Neutrophil (primary cell): ENCODE data around the gene GHITM.
"Not testable (repeated sequence)": the region's sequence is repeated elsewhere in the genome, so short reads cannot be mapped to it uniquely, and the experiment has no call there.

ENCODE experiments used
- H3K27ac ChIP-seq: fragments of 200-600 bp; sonication (generic); 2 replicates; pipeline ENCODE4 v1.5.1; 2016; ENCODE audit warnings: mild to moderate bottlenecking, moderate library complexity
- H3K27me3 ChIP-seq: fragments of 200-600 bp; sonication (generic); 2 replicates; pipeline ENCODE4 v1.6.0; 2016; ENCODE audit warnings: mild to moderate bottlenecking
- H3K36me3 ChIP-seq: fragments of 200-600 bp; sonication (generic); 2 replicates; pipeline ENCODE4 v1.5.1; 2017
- H3K4me1 ChIP-seq, 2 experiments: fragments of 200-600 bp in 1 of 2; sonication (generic) in 1 of 2; 1 replicate in 1 of 2; 2 replicates in 1 of 2; pipeline versions ENCODE4 v1.5.1 to v1.6.1; 2013 to 2016; ENCODE audit warnings: low read depth in 1 of 2, low read length in 1 of 2, mild to moderate bottlenecking in 1 of 2, moderate library complexity in 1 of 2; ENCODE audit not compliant: control insufficient read depth in 1 of 2, insufficient read depth in 1 of 2
- H3K4me3 ChIP-seq, 2 experiments: fragments of 200-600 bp in 1 of 2; sonication (generic) in 1 of 2; 1 replicate in 1 of 2; 2 replicates in 1 of 2; pipeline ENCODE4 v1.5.1; 2013 to 2016; ENCODE audit warnings: low read depth in 1 of 2, low read length in 1 of 2, mild to moderate bottlenecking in 1 of 2, moderate library complexity in 1 of 2
- H3K9me3 ChIP-seq: fragments of 200-600 bp; sonication (generic); 2 replicates; pipeline ENCODE4 v1.5.1; 2016
- TF ChIP-seq, protein P1 (sequence below): fragments of 200-600 bp; sonication (generic); IDR thresholded peaks from 2 replicates; pipeline ENCODE4 v1.5.1; 2016; ENCODE audit warnings: antibody characterized with exemption

GHITM gene

DNA sequence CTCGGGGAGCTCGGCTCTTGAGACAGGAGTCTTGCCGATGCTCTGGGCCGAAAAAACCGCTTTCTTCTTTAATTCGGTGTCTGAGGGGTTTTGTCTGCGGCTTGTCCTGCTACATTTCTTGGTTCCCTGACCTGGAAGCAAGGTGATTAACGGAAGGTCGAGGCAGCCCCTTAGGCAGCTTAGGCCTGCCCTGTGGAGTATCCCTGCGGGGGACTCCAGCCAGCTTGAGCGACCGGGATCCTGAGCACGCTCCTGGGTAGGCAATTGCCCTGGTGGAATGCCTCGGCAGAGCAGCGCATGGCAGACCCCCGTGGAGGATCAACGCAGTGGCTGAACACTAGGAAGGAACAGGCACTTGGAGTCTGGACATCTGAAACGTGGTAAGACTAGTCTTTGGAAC, 30.5 kb upstream of the GHITM start:
- Histone ChIP-seq H3K4me3 (no peak overlapping the region), H3K4me1 (no peaks in the 10 kb centered on the region), H3K9me3 (no peaks in the 10 kb centered on the region), H3K36me3 (no peaks in the 10 kb centered on the region), H3K27ac (no peak overlapping the region), H3K27me3 (no peaks in the 10 kb centered on the region)
- TF ChIP-seq, protein P1, sequence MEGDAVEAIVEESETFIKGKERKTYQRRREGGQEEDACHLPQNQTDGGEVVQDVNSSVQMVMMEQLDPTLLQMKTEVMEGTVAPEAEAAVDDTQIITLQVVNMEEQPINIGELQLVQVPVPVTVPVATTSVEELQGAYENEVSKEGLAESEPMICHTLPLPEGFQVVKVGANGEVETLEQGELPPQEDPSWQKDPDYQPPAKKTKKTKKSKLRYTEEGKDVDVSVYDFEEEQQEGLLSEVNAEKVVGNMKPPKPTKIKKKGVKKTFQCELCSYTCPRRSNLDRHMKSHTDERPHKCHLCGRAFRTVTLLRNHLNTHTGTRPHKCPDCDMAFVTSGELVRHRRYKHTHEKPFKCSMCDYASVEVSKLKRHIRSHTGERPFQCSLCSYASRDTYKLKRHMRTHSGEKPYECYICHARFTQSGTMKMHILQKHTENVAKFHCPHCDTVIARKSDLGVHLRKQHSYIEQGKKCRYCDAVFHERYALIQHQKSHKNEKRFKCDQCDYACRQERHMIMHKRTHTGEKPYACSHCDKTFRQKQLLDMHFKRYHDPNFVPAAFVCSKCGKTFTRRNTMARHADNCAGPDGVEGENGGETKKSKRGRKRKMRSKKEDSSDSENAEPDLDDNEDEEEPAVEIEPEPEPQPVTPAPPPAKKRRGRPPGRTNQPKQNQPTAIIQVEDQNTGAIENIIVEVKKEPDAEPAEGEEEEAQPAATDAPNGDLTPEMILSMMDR = no peak

DNA sequence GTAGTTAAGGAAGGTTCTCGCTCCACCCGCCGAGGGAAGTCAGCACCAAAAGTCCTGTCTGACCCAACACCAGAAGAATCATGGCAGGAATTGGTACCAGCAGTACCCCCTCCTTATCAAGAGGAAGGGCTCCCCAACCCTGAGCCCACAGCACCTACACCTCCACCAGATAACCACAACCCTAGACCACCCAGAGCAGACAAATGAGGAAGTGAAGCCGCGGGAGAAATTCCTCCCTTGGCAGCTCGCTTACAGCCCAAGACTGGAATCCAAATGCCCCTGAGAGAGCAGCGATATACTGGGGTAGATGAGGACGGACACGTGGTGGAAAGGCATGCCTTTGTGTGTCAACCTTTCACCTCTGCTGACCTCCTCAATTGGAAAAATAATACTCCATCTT, 29.5 kb upstream of the GHITM start:
- not testable (repeated sequence) for H3K9me3 ChIP-seq, H3K4me1 ChIP-seq, H3K27ac ChIP-seq, H3K36me3 ChIP-seq, H3K27me3 ChIP-seq, H3K4me3 ChIP-seq

DNA sequence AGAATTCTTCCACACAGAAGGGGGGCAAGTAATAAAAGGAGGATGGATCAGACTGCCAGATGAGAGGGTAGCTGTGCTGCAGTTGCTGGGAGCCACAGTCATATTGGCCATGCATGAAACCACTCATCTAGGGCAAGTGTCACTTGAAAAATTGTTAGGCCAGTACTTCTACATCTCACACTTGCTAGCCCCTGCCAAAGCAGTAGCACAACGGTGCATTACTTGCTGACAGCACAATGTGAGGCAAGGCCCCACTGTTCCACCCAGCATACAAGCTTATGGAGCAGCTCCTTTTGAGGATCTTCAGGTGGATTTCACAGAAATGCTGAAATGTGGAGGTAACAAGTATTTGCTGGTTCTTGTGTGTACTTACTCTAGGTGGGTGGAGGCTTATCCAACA, 25.8 kb upstream of the GHITM start:
- H3K27me3 ChIP-seq, H3K4me3 ChIP-seq, H3K27ac ChIP-seq, H3K9me3 ChIP-seq, H3K36me3 ChIP-seq, H3K4me1 ChIP-seq: not testable (repeated sequence)

DNA sequence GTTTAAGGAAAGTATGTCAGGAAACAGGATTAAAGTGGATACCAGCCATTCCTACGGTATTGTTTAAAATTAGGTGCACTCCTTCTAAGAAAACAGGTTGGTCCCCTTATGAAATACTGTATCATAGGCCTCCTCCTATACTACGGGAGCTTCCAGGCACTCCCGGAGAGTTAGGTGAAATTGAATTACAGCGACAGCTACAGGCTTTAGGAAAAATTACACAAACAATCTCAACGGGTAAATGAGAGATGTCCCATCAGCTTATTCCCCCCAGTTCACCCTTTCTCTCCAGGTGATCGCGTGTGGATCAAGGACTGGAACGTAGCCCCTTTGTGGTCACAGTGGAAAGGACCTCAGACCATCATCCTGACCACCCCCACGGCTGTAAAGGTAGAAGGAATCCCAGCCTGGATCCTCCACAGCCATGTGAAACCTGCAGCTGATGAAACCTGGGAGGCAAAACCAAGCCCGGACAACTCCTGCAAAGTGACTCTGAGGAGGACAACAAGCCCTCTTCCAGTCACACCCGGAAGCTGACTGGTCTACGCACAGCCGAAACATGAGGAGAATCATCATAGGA, 25.1 kb upstream of the GHITM start:
- no peaks in the 10 kb centered on the region for H3K9me3 ChIP-seq
- TF ChIP-seq, protein P1 = no peak
- no peaks in the 10 kb centered on the region for H3K27me3 ChIP-seq
- no peaks in the 10 kb centered on the region for H3K4me1 ChIP-seq
- H3K27ac ChIP-seq = no peak overlapping the region
- no peak overlapping the region for H3K4me3 ChIP-seq
- H3K36me3 ChIP-seq = no peaks in the 10 kb centered on the region

DNA sequence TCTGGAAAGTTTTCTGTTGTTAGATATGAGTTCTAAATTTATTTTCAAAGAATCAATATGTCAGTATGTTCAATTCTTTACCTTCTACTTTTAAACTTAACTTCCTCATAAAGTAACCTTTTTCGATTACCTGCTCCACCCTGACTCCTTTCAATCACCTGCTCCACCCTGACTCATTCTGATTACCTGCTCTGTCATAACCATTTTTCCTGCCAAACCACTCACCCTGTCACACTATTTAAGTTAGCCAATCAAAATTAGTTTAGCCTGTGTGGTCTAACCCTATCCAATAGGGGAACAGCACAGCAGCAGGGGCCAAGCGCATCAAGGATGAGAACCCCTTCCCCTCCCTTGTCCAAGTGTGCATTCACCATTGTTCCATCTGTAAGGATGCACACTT, 22.1 kb upstream of the GHITM start:
- not testable (repeated sequence) for H3K9me3 ChIP-seq, H3K36me3 ChIP-seq, H3K27ac ChIP-seq, H3K4me3 ChIP-seq, H3K4me1 ChIP-seq
- H3K27me3 ChIP-seq = peaks cover 21% of the 10 kb centered on the region

DNA sequence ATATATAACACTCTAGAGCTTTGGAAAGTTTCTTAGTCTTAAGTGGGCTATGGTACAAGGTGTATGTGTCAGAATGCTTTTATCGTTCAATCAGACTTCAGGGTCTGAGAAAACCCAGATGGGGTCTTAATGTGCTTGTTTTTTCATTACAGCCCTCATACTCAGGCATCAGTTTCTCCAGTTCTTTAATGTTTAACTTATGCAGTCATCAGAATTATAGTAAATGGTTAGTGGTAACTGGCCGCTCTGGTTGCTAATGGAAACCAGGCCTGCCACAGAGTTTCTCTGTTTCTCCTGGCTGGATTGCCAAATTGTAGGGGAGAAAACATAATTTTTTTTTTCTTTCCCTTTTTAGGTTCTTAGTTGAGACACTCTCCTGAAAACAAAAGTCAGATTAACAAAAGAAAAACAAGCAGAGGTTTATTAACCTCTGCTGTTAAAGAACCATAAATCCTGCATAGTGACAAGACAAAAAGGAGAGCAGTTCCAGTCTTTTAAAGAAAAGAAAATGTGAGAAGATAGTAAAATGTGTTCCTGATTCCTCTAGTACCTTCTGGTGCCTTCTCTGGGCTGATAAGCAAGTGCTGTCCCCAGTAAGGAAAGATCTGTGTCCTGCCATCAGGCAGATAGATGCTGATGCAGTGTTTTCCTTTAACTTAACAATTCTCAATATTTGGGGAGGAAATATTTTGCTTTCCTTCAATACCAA, 21.5 kb upstream of the GHITM start:
- no peaks in the 10 kb centered on the region for H3K9me3 ChIP-seq
- H3K4me1 ChIP-seq = no peaks in the 10 kb centered on the region
- H3K4me3 ChIP-seq = no peak overlapping the region
- no peaks in the 10 kb centered on the region for H3K36me3 ChIP-seq
- peaks cover 26% of the 10 kb centered on the region for H3K27me3 ChIP-seq
- H3K27ac ChIP-seq = no peak overlapping the region
- TF ChIP-seq, protein P1 = no peak

DNA sequence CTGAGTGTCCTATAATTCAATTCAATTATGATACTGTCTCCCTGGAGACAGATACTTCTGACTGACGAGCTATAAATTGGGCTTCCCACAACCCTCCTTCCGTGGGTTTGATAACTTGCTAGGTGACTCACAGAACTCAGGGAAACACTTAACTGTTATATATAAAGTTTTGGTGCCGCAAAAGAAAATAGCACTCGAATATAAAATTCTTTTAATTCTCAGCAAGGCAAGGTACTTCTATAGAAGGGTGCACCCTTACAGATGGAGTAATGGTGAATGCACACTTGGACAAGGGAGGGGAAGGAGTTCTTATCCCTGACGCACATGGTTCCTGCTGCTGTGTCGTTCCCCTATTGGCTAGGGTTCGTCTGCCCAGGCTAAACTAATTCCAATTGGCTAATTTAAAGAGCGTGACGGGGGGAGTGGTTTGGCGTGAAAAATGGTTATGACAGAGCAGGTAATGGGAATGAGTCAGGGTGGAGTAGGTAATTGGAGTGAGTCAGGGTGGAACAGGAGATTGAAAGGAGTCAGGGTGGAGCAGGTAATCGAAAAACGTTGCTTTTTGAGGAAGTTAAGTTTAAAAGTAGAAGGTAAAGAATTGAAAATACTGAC, 20.8 kb upstream of the GHITM start:
- no peaks in the 10 kb centered on the region for H3K36me3 ChIP-seq
- TF ChIP-seq, protein P1 = no peak
- no peak overlapping the region for H3K27ac ChIP-seq
- H3K4me3 ChIP-seq = no peak overlapping the region
- H3K9me3 ChIP-seq = no peaks in the 10 kb centered on the region
- H3K27me3 ChIP-seq = peaks cover 26% of the 10 kb centered on the region
- no peaks in the 10 kb centered on the region for H3K4me1 ChIP-seq
